ENCODE data around the gene SSTR4. TPM values are rescaled to one million over a fixed set of nuclear protein-coding genes. Genes with fewer than 3 reads are reported as not detected.

SSTR4 gene
- total RNA-seq, 1 experiment from 2014 or later: not detected

DNA sequence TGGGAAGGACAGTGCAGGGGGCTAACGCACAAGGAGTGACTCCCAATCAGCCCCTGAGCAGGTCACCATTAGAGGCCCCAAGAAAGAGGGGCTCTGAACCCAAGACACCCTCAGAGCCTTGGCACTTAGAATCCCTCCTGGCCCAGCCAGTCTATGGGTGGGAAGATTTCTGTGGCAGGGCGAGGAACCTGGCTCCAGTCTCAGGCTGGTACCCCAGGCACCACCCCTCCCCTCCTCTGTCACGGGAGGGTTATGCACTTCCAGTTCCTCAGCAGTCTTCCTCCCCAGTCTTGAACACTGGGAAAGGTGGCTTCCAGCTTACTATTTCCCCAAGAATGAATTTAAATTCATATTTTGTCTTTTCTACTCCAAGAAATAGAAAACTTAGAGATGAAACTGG is 27.6 kb upstream of the SSTR4 start:
- Mint-ChIP-seq H3K27ac (no peak overlapping the region), H3K27me3 (ENCODE audit: low read depth) (no peaks in the 10 kb centered on the region; the same call in none of the 2 replicates), H3K9me3 (no peaks in the 10 kb centered on the region), H3K36me3 (no peaks in the 10 kb centered on the region), H3K4me1 (peaks cover 12% of the 10 kb centered on the region), H3K4me3 (no peak overlapping the region)
- TF ChIP-seq NFATC4 (CRISPR knock-in tag; IDR thresholded peaks at IDR 0.05): no peak
- TF ChIP-seq RORB (CRISPR knock-in tag; IDR thresholded peaks at IDR 0.05): no peak
- TF ChIP-seq, protein P1, sequence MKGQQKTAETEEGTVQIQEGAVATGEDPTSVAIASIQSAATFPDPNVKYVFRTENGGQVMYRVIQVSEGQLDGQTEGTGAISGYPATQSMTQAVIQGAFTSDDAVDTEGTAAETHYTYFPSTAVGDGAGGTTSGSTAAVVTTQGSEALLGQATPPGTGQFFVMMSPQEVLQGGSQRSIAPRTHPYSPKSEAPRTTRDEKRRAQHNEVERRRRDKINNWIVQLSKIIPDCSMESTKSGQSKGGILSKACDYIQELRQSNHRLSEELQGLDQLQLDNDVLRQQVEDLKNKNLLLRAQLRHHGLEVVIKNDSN (CRISPR knock-in tag; IDR thresholded peaks at IDR 0.05): no peak
- TF ChIP-seq MYBL2 (CRISPR knock-in tag; IDR thresholded peaks at IDR 0.05): no peak
- no peak for TF ChIP-seq NR2C2 (CRISPR knock-in tag; IDR thresholded peaks at IDR 0.05)
- no peak for TF ChIP-seq FOXJ3 (CRISPR knock-in tag; IDR thresholded peaks at IDR 0.05; ENCODE audit: borderline replicate concordance)
- TF ChIP-seq, protein P2, sequence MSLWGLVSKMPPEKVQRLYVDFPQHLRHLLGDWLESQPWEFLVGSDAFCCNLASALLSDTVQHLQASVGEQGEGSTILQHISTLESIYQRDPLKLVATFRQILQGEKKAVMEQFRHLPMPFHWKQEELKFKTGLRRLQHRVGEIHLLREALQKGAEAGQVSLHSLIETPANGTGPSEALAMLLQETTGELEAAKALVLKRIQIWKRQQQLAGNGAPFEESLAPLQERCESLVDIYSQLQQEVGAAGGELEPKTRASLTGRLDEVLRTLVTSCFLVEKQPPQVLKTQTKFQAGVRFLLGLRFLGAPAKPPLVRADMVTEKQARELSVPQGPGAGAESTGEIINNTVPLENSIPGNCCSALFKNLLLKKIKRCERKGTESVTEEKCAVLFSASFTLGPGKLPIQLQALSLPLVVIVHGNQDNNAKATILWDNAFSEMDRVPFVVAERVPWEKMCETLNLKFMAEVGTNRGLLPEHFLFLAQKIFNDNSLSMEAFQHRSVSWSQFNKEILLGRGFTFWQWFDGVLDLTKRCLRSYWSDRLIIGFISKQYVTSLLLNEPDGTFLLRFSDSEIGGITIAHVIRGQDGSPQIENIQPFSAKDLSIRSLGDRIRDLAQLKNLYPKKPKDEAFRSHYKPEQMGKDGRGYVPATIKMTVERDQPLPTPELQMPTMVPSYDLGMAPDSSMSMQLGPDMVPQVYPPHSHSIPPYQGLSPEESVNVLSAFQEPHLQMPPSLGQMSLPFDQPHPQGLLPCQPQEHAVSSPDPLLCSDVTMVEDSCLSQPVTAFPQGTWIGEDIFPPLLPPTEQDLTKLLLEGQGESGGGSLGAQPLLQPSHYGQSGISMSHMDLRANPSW (CRISPR knock-in tag; conservative IDR thresholded peaks at IDR 0.05; ENCODE audit: low read depth): no peak
- TF ChIP-seq PRRX2 (CRISPR knock-in tag; IDR thresholded peaks at IDR 0.05): no peak
- no peak for TF ChIP-seq ZNF416 (CRISPR knock-in tag; IDR thresholded peaks at IDR 0.05)
- TF ChIP-seq GRHL2 (CRISPR knock-in tag; IDR thresholded peaks at IDR 0.05; ENCODE audit: insufficient replicate concordance, severe bottlenecking): no peak
- TF ChIP-seq, protein P3, sequence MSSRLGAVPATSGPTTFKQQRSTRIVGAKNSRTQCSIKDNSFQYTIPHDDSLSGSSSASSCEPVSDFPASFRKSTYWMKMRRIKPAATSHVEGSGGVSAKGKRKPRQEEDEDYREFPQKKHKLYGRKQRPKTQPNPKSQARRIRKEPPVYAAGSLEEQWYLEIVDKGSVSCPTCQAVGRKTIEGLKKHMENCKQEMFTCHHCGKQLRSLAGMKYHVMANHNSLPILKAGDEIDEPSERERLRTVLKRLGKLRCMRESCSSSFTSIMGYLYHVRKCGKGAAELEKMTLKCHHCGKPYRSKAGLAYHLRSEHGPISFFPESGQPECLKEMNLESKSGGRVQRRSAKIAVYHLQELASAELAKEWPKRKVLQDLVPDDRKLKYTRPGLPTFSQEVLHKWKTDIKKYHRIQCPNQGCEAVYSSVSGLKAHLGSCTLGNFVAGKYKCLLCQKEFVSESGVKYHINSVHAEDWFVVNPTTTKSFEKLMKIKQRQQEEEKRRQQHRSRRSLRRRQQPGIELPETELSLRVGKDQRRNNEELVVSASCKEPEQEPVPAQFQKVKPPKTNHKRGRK (CRISPR knock-in tag; IDR thresholded peaks at IDR 0.05; ENCODE audit: borderline replicate concordance): no peak
- TF ChIP-seq ZNF138 (CRISPR knock-in tag; conservative IDR thresholded peaks at IDR 0.05): no peak
- TF ChIP-seq, protein P4, sequence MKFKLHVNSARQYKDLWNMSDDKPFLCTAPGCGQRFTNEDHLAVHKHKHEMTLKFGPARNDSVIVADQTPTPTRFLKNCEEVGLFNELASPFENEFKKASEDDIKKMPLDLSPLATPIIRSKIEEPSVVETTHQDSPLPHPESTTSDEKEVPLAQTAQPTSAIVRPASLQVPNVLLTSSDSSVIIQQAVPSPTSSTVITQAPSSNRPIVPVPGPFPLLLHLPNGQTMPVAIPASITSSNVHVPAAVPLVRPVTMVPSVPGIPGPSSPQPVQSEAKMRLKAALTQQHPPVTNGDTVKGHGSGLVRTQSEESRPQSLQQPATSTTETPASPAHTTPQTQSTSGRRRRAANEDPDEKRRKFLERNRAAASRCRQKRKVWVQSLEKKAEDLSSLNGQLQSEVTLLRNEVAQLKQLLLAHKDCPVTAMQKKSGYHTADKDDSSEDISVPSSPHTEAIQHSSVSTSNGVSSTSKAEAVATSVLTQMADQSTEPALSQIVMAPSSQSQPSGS (CRISPR knock-in tag; IDR thresholded peaks at IDR 0.05; ENCODE audit: borderline replicate concordance, low read depth): no peak
- TF ChIP-seq RELA (CRISPR knock-in tag; IDR thresholded peaks at IDR 0.05; ENCODE audit: borderline replicate concordance): no peak
- no peak for TF ChIP-seq ZBTB21 (CRISPR knock-in tag; IDR thresholded peaks at IDR 0.05; ENCODE audit: borderline replicate concordance)
- no peak for TF ChIP-seq ZNF423 (CRISPR knock-in tag; IDR thresholded peaks at IDR 0.05)
- POLR2A ChIA-PET: no interaction called here
- no peak for DNase-seq (ENCODE audit: low spot score)
- CTCF ChIA-PET: interaction anchor here (1.0 to 1.2 kb wide), 2 partner anchors 141 to 194 kb away, joined by 3 read pairs; no protein-coding TSS in a partner anchor
- ATAC-seq: peak; percentile 16; the same call in 1 of the 2 replicates

DNA sequence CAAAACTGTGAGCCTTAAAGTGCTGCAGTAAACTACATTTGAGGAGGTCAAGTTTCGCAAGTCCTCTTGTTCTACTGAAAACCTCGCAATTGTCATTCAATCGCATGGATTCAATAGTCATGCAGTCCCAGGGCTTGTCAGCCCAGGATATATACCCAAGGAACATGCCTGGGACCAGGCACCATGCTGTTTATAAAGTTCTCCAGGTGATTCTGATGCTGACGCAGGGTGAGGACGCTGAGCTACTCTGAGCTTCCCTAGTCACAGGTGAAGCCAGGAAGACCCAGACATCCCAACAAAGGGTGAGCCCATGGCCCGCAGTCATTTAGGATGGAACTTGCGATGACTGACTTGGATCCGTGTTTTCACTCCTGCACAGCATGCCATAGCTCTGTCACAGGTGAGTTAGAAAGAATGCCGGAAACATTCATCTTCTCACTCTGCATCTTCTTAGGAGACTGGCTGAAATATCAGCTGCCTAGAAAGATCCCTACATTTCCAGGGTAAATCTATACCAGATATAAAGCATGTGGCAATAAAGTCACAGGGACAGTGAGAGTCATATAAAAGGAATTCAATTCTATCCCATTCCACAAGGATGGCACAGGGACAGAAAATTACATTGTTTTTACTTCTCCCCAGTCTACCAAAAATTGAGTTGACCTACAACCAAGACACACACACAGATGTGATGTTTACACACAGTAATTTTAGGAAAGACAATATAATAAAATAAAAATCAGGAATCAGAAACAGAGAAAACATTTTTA is 27.0 kb upstream of the SSTR4 start:
- Mint-ChIP-seq H3K27me3 (ENCODE audit: low read depth) (no peaks in the 10 kb centered on the region; the same call in none of the 2 replicates), H3K36me3 (no peaks in the 10 kb centered on the region), H3K27ac (no peak overlapping the region), H3K4me3 (no peak overlapping the region), H3K4me1 (peaks cover 12% of the 10 kb centered on the region), H3K9me3 (no peaks in the 10 kb centered on the region)
- TF ChIP-seq ZNF138 (CRISPR knock-in tag; conservative IDR thresholded peaks at IDR 0.05): no peak
- TF ChIP-seq JUN (CRISPR knock-in tag; IDR thresholded peaks at IDR 0.05): no peak
- TF ChIP-seq CBFB (CRISPR knock-in tag; IDR thresholded peaks at IDR 0.05; ENCODE audit: low read depth): no peak
- TF ChIP-seq, protein P5, sequence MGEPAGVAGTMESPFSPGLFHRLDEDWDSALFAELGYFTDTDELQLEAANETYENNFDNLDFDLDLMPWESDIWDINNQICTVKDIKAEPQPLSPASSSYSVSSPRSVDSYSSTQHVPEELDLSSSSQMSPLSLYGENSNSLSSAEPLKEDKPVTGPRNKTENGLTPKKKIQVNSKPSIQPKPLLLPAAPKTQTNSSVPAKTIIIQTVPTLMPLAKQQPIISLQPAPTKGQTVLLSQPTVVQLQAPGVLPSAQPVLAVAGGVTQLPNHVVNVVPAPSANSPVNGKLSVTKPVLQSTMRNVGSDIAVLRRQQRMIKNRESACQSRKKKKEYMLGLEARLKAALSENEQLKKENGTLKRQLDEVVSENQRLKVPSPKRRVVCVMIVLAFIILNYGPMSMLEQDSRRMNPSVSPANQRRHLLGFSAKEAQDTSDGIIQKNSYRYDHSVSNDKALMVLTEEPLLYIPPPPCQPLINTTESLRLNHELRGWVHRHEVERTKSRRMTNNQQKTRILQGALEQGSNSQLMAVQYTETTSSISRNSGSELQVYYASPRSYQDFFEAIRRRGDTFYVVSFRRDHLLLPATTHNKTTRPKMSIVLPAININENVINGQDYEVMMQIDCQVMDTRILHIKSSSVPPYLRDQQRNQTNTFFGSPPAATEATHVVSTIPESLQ (CRISPR knock-in tag; IDR thresholded peaks at IDR 0.05): no peak
- TF ChIP-seq, protein P6, sequence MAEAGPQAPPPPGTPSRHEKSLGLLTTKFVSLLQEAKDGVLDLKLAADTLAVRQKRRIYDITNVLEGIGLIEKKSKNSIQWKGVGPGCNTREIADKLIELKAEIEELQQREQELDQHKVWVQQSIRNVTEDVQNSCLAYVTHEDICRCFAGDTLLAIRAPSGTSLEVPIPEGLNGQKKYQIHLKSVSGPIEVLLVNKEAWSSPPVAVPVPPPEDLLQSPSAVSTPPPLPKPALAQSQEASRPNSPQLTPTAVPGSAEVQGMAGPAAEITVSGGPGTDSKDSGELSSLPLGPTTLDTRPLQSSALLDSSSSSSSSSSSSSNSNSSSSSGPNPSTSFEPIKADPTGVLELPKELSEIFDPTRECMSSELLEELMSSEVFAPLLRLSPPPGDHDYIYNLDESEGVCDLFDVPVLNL (CRISPR knock-in tag; IDR thresholded peaks at IDR 0.05; ENCODE audit: borderline replicate concordance, low read depth): no peak
- TF ChIP-seq TP53 (CRISPR knock-in tag; IDR thresholded peaks at IDR 0.05): no peak
- TF ChIP-seq ZNF671 (CRISPR knock-in tag; IDR thresholded peaks at IDR 0.05): no peak
- no peak for TF ChIP-seq IRF2 (CRISPR knock-in tag; IDR thresholded peaks at IDR 0.05; ENCODE audit: borderline replicate concordance, low read depth)
- TF ChIP-seq SMAD4 (CRISPR knock-in tag; IDR thresholded peaks at IDR 0.05): no peak
- ChIA-PET CTCF (interaction anchor here (1.0 to 1.2 kb wide), 2 partner anchors 142 to 194 kb away, joined by 3 read pairs; no protein-coding TSS in a partner anchor), POLR2A (no interaction called here)
- DNase-seq (ENCODE audit: low spot score) (no peak), ATAC-seq (peak; percentile 51)

All from WTC11 (cell line).